ENCODE data around the gene RCAN2.

DNA sequence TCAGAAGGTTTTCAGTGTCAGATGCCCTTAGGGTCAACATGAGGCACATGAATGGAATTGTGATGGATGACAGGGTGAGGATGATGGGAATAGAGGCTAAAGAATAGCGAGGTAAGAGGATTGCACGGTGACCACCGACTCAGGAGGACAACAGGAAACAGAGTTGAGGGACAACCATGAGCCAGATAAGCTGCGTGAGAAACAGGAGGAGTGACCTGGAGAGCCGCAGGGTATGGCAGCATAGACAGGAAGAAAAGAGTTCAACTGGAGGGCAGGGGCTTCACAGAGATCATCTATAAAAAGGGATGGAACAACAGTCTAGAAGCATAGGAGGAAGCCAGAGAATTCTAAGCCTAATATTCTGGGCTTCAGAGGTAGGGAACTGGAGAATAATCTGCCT is 235.7 kb downstream of the RCAN2 start:
- no peak for TF ChIP-seq POLR2AphosphoS5 (IDR thresholded peaks at IDR 0.05; ENCODE audit: low read depth, low read length)
- TF ChIP-seq CTCF (IDR thresholded peaks at IDR 0.05) = no peak
- TF ChIP-seq REST (IDR thresholded peaks at IDR 0.05; ENCODE audit: insufficient read depth in 1 of 2, low read depth in 2 of 2, low read length in 1 of 2) = no peak
- no peak for TF ChIP-seq TCF7L2 (IDR thresholded peaks at IDR 0.05; ENCODE audit: low read depth, low read length)
